Epidermal melanocyte (primary cell): ENCODE measurements around the gene SAP30BP.

Experiments used
- DNase-seq: peaks from one replicate; pipeline ENCODE4 v3.0.0; 2011; ENCODE audit warnings: low spot score; ENCODE audit not compliant: insufficient read length

SAP30BP gene

DNA sequence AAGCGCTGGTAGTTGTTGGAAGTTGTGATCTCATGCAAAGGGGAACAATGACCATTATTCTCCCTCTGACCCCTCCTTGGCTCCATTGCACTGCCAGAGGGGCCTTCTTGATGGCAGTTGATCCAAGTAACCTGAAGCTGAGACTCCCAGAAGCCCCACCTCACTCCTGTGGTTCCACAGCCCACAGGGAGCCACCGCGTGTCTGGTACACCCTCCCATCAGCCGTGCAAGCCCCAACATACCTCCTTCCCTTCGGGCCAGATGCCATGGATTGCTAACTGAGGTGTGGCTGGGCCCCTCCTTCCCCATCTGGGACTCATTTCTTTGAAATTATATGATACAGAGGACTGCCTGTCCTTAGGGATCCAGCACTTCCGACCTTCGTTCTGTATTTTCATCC, 17.8 kb downstream of the SAP30BP start:
- DNase-seq = no peak

DNA sequence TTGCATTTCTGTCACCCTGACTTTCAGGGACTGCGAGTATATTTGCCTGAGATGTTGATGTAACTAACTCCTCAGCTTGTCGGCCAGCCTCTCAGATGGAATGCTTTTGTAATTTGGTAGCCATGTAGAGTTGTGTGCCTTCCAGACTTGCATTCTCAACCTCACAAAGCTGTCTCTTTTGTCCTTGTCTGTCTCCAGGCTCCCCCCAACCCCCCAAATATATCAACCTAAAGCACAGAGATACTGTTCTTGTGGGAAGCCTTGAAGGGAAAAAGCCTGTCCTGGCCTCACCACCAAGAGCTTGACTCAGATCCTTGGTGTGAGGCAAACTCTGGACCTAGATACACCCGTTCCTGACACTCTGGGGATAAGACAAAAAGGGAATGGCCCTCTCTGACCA, 18.4 kb downstream of the SAP30BP start:
- DNase-seq = no peak

DNA sequence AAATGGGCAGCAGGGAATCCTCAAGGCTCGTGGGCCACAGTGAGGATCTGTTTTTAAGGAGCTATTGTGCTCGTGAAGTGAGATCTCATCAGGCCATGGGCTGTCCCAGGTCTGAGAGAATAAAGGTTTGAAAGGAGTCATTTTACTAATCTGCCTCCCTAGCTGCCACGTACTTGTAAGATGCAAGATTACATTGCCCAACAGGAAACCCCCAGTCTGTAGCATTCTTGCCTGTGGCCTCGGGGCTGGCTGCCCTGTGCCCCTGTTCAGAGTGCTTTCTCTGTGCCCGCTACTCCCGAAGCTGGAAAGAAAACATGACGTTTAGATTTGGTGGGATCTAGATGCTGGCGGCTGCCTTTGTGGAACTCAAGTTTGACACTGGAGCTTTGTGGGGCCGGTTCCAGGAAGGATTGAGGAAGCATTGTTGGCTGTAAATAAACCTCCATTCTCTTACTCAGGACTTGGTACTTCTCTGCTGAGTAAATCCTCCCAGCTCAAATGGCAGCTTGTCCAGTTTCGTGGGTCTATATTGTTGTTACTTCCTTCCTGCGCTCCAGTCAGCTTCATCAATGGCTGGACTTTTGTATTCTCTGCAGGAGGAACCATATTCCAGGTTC, 21.2 kb downstream of the SAP30BP start:
- no peak for DNase-seq

DNA sequence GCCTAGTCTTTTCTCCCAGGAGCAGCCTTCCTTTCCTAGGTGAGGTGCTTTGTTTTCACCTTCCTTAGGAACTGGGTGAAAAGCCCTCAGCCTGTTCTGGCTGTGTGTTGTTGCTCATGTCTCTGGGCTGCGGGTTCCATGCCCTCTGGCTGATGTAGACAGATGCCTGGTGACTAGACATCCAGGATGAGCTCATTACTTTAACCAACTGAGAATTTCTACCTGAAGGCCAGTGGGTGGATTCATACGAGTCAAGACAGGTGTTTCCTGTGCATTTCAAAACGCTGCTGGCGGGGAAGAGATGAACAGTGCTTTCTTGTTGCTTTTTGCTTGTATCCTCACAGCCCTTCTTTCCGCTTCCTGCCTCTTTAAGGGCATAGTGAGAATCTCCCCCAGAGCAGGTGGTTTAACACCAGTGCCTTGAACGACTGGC, 22.3 kb downstream of the SAP30BP start:
- no peak for DNase-seq

DNA sequence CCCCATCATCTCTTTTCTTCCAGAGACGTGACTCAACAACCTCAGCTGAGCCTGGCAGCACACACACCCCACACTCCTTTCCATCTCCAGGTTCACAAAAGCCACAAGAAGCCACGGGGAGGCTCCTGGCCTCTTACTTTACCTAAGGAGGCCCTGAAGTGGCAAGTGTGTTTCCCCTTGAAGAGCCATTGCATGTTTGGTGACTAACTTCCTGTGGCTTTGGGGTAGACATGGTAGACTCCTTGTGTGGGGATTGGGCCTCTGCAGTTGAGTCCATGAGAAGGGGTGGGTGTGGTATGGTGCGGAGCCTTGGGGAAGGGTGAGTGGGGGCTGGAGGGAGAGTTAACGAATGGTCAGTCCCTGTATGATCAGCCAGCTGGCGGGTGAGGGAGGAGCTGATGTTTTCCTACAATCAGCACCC, 24.2 kb downstream of the SAP30BP start:
- DNase-seq = no peak

DNA sequence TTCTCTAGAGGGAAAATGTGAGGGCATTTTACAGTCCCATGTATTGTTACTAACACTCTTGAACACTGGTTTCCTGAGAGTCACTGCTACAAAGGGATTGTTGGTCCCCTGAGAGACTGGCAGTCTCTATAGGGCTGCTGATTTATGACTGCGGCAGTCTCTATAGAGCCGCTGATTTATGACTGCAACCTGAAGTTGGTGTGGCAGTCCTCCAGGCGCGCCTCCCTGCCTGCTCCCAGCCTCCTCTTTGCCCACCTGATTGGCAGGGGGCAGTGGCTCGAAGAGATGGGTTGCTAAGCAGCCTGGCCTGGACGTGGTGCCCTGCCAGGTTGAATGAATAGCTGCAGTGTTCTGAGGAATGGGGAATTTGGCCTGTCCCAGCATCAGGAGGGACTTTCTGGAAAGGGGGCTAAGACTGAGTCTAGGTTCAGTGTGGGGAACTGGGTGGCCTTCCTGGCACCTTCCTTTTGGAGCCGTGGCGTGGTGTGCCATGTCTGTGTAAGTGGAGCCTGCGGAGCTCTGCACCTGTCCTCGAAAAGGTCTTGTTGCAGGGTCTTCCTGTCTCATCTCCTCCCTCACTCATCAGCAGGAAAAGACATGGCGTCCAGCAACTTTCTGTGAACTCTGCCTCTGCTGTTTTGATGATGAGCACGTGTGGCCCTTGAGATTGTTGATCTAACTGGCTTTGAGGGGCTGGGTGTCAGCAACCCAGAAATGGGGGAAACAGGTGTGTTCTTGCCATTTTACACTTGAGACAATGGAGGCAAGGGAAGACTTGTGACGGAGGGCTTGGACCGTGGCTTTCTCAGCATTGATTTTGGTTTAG, 24.9 kb downstream of the SAP30BP start:
- DNase-seq = no peak

DNA sequence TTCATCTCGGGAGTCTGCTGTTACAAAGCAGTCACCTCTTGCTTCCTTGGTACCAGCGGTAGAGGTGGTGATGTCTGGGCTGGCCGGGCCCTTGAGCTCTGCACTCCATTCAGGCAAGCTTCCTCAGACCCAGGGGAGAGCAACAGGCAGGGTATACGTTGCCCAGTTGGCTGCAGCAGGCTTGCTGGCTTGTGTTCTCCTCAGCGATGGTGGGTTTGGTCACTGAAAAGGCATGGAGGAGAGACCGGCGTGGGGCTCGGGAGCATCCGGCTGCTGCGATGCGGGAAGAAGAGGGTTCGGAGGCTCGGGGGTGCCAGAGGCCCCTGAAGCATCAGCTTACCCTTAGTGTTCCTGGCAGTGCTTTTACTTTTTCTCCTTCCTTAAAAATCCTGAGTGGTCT, 25.8 kb downstream of the SAP30BP start:
- DNase-seq = no peak

DNA sequence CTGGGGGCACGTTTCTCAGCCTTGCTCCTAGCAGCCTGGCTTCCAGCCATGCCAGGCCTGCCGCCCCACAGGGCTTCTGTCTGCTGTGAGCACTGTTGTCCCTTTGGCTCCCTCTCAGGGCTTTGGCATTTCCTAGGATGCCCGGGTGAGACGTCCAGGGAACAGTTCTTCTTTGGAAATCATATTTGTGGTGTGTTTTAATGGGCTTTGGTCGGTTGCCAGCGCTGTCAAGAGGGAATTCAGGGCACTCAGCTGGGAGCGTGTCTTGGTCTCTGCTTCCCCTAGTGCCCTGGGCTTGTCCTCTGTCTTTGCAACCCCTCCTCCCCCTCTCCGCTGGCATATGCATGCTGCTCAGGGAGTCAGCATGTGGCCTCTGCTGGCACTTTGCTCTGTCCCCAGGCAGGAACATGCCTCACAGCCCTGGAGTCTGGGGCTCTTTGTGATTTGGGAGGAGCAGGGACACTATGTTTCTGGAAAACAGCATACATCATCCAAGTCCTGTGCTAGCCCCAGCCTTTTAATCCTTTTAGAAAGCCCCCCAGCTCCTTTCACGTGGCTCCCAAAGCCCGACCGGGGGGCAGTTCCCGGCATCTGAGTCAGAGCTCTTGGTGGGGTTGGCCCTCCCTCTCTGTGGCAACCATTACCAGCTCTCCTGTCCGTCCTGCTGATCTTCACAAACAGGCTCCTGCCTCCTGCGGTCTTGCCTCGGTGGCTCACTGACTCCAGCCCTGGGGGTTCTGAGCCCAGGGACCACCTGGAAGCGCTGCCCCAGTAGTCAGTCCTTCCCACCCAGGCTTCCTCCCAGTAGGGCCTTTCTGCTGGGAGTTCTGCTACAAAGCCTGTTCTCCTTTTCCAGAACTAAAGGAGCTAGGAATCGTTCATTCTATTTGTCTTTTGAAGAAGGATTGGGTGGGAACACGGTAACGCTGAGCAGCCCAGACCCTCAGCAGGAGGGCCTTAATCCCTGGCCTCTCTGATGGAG, 26.7 kb downstream of the SAP30BP start:
- DNase-seq = peak; percentile 73

DNA sequence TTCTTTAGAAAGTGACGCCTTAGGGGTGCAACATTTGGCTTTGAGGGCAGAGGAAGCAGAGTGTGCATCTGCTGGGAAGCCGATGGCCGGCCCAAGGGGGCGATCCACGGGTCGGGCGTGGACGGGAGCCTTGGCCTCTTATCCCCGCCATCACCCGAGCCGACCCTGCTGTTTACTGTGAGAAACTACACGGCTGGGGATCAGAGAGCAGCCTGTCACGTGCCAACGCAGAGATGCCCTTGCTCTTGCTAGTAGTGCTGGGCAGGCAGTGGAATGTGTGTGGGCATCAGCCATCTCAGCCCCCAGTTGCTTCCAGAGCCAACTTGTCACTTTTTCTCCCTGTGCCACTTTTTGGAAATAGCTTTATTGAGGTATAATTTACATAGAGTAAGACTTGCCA, 27.4 kb downstream of the SAP30BP start:
- DNase-seq = no peak

DNA sequence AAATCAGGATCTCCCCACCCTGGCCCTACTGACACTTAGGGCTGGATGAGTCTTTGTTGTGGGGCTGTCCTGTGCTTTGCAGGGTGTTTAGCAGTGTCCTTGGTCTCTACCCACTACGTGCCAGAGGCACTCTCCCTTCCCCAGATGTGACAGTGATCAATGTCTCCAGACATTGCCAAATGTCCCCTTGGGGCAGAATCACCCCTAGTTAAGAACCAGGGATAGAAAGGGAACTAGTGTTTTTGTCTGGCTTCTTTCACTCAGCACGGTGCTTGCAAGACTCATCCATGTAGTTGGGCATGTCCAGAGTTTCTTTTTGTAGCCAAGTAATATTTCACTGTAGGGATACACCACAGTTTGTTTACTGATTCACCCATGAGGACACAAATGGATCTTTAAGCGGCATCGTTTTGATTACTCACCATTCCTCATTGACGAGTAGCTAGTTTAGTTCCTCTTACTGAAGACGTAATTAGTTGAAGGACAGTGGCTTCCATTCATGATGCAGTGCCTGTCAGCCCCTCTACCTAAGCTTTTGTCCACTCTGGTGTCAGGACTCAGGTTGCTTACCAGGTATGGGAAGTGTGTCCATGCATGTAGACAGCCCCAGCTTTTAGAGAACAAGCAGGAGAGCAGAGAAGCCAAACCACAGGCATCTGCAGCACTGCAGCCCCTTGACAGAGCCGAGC, 28.1 kb downstream of the SAP30BP start:
- no peak for DNase-seq

DNA sequence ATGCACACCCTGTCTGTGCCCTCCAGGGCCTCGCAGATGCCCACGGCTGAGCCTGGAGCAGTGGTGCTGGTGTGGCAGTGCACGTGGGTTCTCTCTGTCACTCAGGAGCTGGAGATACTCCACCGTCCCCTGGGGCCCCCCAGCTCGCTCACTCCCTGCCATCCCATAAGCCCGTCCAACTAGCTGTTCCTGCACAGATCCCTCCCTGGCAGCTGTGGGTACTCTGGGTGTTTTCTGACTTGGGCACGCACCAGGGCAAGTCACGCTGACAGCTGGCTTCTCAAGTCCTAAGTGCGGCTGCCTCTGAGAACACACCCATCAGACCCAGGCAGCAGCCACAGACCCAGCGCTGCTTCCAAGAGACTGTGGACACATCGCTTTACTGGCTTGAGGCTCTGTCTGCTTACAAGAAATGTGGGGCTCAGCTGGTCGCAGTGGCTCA, 28.7 kb downstream of the SAP30BP start:
- DNase-seq = no peak

DNA sequence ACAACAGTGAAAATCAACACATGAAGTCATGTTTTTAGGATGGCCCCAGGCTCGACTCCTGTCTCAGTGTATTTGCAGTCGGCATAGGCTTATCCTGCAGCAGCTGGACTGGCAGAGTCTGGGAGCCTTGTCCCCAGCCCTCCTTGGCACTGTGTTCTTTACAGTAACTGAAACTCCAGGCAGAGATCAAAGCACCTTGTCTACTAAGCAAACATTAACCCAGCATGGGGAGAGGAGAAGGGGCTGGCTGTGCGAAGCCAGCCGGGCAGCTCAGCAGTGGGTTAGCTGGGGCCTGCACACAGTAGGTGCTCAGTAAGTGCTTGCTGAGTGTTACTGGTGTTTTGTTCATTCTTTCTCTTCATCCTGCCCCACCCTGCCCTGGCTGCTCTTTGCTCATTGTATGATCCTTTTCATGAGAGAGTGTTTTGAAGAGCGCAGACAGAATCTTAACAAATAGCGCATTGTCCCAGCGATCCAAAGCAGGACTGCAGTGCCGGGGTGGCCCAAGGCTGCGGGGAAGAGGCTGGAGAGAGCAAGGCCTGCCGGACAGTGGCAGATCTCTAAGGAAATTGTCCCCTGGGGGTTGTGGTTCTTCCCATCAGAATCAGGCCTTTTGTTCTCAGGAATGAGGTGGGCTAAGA, 30.6 kb downstream of the SAP30BP start:
- peak; percentile 89 for DNase-seq

DNA sequence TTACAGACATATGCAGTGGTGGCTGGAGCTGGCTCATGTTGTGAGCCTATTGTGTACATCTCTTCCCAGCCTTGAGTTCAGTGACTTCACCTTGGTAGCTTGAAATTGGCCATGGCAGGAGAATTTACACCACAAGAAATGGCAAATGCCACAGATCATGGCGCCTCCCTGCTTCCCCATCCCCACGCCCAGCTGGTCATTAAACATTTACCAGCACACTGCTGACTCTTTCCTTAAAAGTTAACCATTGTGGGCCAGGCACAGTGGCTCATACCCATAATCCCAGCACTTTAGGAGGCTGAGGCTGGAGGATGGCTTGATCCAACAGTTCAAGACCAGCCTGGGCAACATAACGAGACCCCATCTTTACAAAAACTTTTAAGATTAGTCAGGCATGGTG, 31.5 kb downstream of the SAP30BP start:
- DNase-seq = no peak

DNA sequence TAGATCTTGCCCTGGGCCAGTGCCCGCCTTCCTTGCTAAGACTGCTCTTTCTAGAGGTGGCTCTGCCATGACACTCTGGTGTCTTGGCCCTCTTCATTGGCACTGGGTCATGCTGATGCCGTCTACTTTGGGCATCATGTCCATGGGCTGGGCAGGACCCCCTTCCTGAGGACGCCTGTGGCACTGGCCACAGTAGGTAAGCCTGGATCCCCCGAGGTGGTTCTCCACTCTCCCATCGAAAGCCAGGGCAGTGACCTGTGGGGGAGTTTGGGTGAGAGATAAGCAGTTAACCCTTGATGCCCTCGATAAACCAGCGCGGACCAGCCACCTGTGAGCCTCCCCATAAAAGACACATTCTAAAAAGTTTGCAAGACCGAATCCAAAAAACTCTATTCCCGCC, 34.1 kb downstream of the SAP30BP start:
- no peak for DNase-seq

DNA sequence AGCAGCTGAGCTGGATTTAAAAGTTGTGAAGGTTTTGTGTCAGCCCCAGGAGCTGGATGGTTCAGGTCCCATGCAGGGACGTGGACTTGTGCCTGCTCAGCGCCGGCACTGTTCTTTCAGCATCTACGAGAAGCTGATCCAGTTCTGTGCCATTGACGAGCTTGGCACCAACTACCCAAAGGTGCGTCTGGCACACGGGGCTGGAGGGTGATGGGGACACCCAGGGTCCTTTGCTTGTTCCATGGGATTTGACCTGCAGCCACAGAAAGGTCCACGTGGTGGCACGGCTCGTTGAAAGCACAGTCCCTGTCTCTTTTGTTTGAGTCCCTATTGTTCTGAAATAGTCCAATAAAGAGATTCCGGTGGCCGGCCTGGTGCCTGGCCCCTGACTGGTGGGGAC, 36.1 kb downstream of the SAP30BP start:
- no peak for DNase-seq

DNA sequence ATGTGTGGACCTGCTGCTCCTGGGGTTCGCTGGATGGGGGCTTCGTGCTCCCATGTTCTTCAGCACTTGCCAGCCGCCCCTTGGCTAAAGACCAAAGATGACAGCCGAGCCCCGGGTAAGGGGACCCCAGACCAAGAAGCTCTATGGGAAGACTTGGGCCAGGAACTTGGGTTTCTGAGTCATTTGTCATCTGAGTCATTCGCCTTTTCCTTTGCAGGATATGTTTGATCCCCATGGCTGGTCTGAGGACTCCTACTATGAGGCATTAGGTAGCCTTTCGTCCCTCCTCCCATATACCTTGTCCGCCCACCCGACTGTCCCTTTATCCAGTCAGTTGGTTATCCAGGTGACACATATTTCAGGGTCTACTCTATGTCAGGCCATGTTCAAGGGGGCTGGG, 36.5 kb downstream of the SAP30BP start:
- DNase-seq = no peak

DNA sequence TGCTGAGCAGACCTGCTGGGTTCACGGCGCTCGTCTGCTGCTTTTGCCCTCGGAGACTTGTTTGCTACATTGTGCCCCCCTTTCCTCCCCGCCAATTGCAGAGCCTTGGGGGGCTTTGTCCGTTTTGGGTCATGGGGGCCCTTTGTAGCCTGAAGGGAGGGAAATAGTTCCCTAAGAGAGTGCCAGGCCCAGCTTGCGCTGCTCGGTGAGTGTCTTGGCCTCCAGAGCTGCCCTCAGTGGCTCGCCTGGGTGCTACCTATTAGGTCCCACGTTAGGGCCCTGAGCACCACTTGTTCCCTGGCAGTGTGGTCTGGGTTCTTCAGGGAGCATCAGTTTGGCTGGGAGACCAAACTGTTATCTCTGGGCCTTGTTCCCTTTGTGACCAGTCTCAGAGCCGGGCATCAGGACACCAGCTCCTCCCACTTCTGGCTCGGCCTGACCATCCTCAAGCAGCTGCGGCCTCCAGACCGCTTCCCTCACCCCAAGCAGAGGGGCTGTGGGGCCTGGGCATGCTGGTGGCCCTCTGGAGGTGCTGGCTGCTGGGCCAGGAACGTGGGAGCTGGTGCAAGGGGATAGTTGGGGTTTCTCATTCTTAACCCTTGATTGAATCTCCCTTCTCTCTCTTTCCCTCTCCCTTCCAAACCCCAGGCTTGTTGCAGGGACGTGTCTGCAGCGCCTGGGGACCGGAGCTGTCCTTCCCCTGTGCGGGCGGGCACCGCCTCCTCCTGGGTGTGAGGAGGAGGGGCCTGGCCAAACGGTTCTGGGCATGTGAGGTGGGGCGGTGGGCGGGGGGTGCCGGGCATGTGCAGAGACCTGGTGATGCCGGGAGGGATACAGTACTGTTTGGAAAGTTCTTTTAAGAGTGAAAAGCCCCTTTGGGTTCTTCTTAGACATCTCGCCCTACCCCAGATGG, 38.1 kb downstream of the SAP30BP start:
- DNase-seq = no peak

DNA sequence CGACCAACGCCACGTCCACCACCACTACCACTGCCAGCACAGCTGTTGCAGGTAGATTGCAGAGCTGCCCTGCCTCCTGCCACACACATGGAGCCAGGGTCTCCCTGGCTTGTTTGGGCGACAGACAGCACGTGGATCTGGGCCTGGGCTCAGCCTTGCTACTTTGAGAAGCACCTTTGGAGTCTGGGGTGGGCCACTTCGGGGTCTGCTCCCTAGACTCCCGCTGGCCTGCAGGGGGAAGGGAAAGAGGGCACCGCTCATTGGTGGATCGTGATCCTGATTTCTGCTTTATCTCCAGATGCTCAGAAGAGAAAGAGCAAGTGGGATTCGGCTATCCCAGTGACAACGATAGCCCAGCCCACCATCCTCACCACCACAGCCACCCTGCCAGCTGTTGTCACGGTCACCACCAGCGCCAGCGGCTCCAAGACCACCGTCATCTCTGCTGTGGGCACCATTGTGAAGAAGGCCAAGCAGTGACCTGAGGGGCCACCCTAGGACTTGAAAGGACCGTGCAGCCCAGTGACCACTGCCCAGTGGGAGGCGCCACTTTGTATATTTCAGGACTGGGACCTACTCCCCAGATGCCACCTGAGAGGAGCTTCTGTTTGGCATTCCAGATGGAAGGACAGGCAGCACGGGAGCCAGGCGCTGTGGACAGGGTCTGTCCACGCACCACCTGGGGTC, 39.0 kb downstream of the SAP30BP start:
- DNase-seq = no peak

DNA sequence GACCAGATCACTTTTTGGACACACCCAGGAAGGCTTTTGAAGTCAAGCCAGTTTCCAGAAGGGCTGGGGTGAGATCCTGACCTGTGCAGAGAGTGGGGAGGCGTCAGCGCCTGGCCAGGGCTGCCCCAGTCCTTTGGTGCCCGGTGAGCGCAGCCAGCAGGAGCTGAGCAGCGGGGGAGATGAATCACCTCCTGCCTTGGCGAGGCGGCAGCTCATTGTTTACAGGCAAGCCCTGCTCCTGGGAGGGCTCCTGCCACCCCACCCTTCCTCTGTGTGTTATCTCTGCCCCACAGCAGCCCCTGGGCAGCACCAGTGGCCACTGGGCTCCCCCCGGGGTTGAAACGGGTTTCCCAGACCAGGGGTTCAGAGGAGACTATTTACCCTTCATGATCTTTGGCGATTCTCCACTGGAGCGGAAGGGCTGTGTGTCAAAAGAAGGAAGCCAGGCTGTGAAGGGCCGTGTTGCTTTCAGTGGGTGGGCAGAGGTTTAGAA, 40.0 kb downstream of the SAP30BP start:
- DNase-seq = no peak
